ENCODE measurements around the gene CAMKMT. TPM values are rescaled to one million over a fixed set of nuclear protein-coding genes. Genes with fewer than 3 reads are reported as not detected.

Gene CAMKMT
- total RNA-seq, 1 experiment from 2014 or later: 2.7 TPM

GRCh38 chr2:44388877-44389276 is 27.1 kb downstream of the CAMKMT start:
- CTCF ChIA-PET: interaction anchor here (0.6 kb wide), 1 partner anchor 229 kb away, joined by 3 read pairs; no protein-coding TSS in a partner anchor

GRCh38 chr2:44389895-44390294 is 28.1 kb downstream of the CAMKMT start:
- Histone ChIP-seq H2AFZ (ENCODE audit: low read length) (no peak overlapping the region), H3K9ac (ENCODE audit: low read length) (no peak overlapping the region), H3K27ac (ENCODE audit: low read length) (no peak overlapping the region), H3K79me2 (ENCODE audit: low read length) (no peaks in the 10 kb centered on the region), H3K27me3 (ENCODE audit: low read length) (no peaks in the 10 kb centered on the region), H4K20me1 (ENCODE audit: low read length) (no peaks in the 10 kb centered on the region), H3K4me2 (ENCODE audit: low read length) (no peak overlapping the region), H3F3A (ENCODE audit: low read length, unreplicated experiment) (no peaks in the 10 kb centered on the region), H3K4me1 (ENCODE audit: insufficient read depth, low read length) (no peaks in the 10 kb centered on the region), H3K4me3 (ENCODE audit: low read length) (no peak overlapping the region), H3K9me2 (replicated peaks; ENCODE audit: low read length) (no peaks in the 10 kb centered on the region), H3K9me3 (ENCODE audit: low read length) (no peaks in the 10 kb centered on the region), H3K36me3 (ENCODE audit: low read depth, low read length) (peaks cover 7% of the 10 kb centered on the region)
- POLR2A ChIA-PET (ENCODE audit: unreplicated experiment): no interaction called here
- TF ChIP-seq EZH2 (IDR thresholded peaks at IDR 0.05; ENCODE audit: low read length, unreplicated experiment) (no peak), EZH2phosphoT487 (IDR thresholded peaks at IDR 0.05; ENCODE audit: borderline replicate concordance, low read length) (no peak), CTCF (conservative IDR thresholded peaks at IDR 0.05; ENCODE audit: low read depth, low read length) (peak; percentile 62; the same call in 1 of the 2 replicates)
- no TSS peak for BruUV-seq (replicated peaks)
- CTCF ChIA-PET: no interaction called here
- DNase-seq (peak; percentile 43), ATAC-seq (no peak)
- intact Hi-C loops (cut with micrococcal nuclease): loop anchor here (5.0 to 10.0 kb wide), 2 partner anchors 165 to 303 kb away; no protein-coding TSS in a partner anchor

More at GRCh38 chr2:44388877-44389276, 27.1 kb downstream of the CAMKMT start:
- DNase-seq: no peak
- no peak for TF ChIP-seq CTCF (conservative IDR thresholded peaks at IDR 0.05; ENCODE audit: low read depth, low read length)
- TF ChIP-seq EZH2phosphoT487 (IDR thresholded peaks at IDR 0.05; ENCODE audit: borderline replicate concordance, low read length): no peak
- TF ChIP-seq EZH2 (IDR thresholded peaks at IDR 0.05; ENCODE audit: low read length, unreplicated experiment): no peak
- Histone ChIP-seq H3K4me2 (ENCODE audit: low read length) (no peak overlapping the region), H3K4me3 (ENCODE audit: low read length) (no peak overlapping the region), H3K4me1 (ENCODE audit: insufficient read depth, low read length) (no peaks in the 10 kb centered on the region), H3K27me3 (ENCODE audit: low read length) (no peaks in the 10 kb centered on the region), H4K20me1 (ENCODE audit: low read length) (no peaks in the 10 kb centered on the region), H3K36me3 (ENCODE audit: low read depth, low read length) (peaks cover 9% of the 10 kb centered on the region), H3F3A (ENCODE audit: low read length, unreplicated experiment) (no peaks in the 10 kb centered on the region), H3K79me2 (ENCODE audit: low read length) (no peaks in the 10 kb centered on the region), H3K9me2 (replicated peaks; ENCODE audit: low read length) (no peaks in the 10 kb centered on the region), H3K9me3 (ENCODE audit: low read length) (no peaks in the 10 kb centered on the region), H2AFZ (ENCODE audit: low read length) (no peak overlapping the region), H3K9ac (ENCODE audit: low read length) (no peak overlapping the region), H3K27ac (ENCODE audit: low read length) (no peak overlapping the region)
- intact Hi-C loops (cut with micrococcal nuclease): no loop called here
- ATAC-seq: no peak
- BruUV-seq (replicated peaks): no TSS peak
- POLR2A ChIA-PET (ENCODE audit: unreplicated experiment): no interaction called here

- no TSS peak for BruUV-seq (replicated peaks)
- POLR2A ChIA-PET (ENCODE audit: unreplicated experiment): no interaction called here
- intact Hi-C loops (cut with micrococcal nuclease): loop anchor here (1.0 to 10.0 kb wide), 5 partner anchors 87 to 563 kb away; no protein-coding TSS in a partner anchor
- ATAC-seq (no peak), DNase-seq (peak; percentile 73)
- Histone ChIP-seq H2AFZ (ENCODE audit: low read length) (no peak overlapping the region), H3K36me3 (ENCODE audit: low read depth, low read length) (peaks cover 4% of the 10 kb centered on the region; the same call in 1 of the 2 replicates), H3F3A (ENCODE audit: low read length, unreplicated experiment) (no peaks in the 10 kb centered on the region), H3K4me3 (ENCODE audit: low read length) (no peak overlapping the region), H3K4me1 (ENCODE audit: insufficient read depth, low read length) (no peaks in the 10 kb centered on the region), H3K9me3 (ENCODE audit: low read length) (no peaks in the 10 kb centered on the region), H3K9me2 (replicated peaks; ENCODE audit: low read length) (no peaks in the 10 kb centered on the region), H3K4me2 (ENCODE audit: low read length) (no peak overlapping the region), H4K20me1 (ENCODE audit: low read length) (no peaks in the 10 kb centered on the region), H3K79me2 (ENCODE audit: low read length) (no peaks in the 10 kb centered on the region), H3K9ac (ENCODE audit: low read length) (no peak overlapping the region), H3K27ac (ENCODE audit: low read length) (no peak overlapping the region), H3K27me3 (ENCODE audit: low read length) (no peaks in the 10 kb centered on the region)
- TF ChIP-seq EZH2 (IDR thresholded peaks at IDR 0.05; ENCODE audit: low read length, unreplicated experiment): no peak
- TF ChIP-seq CTCF (conservative IDR thresholded peaks at IDR 0.05; ENCODE audit: low read depth, low read length): peak; percentile 72
- TF ChIP-seq EZH2phosphoT487 (IDR thresholded peaks at IDR 0.05; ENCODE audit: borderline replicate concordance, low read length): no peak
- CTCF ChIA-PET: interaction anchor here (0.6 to 1.4 kb wide), 10 partner anchors 8 to 564 kb away, joined by 3 to 79 read pairs (median 5); no protein-coding TSS in a partner anchor
These were observed 30.7 kb downstream of the CAMKMT start for GRCh38 chr2:44392338-44392943.

Data from PC-3 (cell line).